LNCaP clone FGC (cell line): ENCODE results near the gene ABHD11.
"Not testable (repeated sequence)": the region's sequence is repeated elsewhere in the genome, so short reads cannot be mapped to it uniquely, and the experiment has no call there.

Experiments used
- DNase-seq: peaks from one replicate; pipeline ENCODE4 v3.0.0-alpha.2; 2011; ENCODE audit warnings: low read depth
- H3K4me3 ChIP-seq: 2 replicates; pipeline ENCODE4 v1.5.1; 2011; ENCODE audit warnings: mild to moderate bottlenecking, low read depth, low read length, control low read depth
- TF ChIP-seq, protein P1 (sequence below): IDR thresholded peaks from 2 replicates; pipeline ENCODE4 v1.5.1; 2012; ENCODE audit warnings: mild to moderate bottlenecking; ENCODE audit not compliant: control insufficient read depth, insufficient read depth; ENCODE audit errors: extremely low read depth

ABHD11 gene

GRCh38 chr7:73717991-73718405 lies 20.6 kb downstream of the ABHD11 start:
- no peak overlapping the region for H3K4me3 ChIP-seq

GRCh38 chr7:73717025-73717807 lies 21.4 kb downstream of the ABHD11 start:
- TF ChIP-seq, protein P1, sequence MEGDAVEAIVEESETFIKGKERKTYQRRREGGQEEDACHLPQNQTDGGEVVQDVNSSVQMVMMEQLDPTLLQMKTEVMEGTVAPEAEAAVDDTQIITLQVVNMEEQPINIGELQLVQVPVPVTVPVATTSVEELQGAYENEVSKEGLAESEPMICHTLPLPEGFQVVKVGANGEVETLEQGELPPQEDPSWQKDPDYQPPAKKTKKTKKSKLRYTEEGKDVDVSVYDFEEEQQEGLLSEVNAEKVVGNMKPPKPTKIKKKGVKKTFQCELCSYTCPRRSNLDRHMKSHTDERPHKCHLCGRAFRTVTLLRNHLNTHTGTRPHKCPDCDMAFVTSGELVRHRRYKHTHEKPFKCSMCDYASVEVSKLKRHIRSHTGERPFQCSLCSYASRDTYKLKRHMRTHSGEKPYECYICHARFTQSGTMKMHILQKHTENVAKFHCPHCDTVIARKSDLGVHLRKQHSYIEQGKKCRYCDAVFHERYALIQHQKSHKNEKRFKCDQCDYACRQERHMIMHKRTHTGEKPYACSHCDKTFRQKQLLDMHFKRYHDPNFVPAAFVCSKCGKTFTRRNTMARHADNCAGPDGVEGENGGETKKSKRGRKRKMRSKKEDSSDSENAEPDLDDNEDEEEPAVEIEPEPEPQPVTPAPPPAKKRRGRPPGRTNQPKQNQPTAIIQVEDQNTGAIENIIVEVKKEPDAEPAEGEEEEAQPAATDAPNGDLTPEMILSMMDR, result no peak
- DNase-seq, result no peak
- H3K4me3 ChIP-seq, result no peak overlapping the region

More at GRCh38 chr7:73717991-73718405, 20.6 kb downstream of the ABHD11 start:
- TF ChIP-seq, protein P1, result no peak
- DNase-seq, result no peak

DNA sequence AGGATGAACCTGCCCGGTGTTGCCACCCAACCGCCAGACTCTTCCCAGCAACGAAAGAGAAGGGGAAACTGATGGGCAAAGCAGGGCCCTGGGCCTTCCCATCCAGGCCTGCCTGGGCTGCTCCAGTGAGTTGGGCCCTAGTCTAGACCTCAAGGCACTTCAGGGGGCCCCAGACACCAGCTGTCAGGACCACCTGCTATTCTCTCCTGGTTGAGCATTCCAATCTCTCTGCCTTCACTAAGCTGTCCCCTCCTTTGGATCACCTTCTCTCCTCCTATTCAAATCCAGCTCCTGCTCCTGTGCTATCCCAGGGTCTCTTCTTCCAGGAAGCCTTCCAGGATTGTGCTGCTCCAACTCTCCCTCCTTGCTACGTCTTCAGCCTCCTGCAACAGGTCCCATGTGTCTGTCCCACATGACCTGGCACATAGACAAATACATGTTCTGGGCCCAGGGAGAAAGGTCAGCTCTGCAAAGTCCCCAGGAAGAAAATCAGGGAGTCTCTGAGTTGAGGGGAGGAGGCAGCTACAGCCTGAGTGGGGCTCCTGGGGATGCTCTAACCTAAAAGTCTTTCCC lies 22.2 kb downstream of the ABHD11 start:
- H3K4me3 ChIP-seq, result no peak overlapping the region
- no peak for DNase-seq
- TF ChIP-seq, protein P1, result no peak

- no peak overlapping the region for H3K4me3 ChIP-seq
- TF ChIP-seq, protein P1, result no peak
- peak; percentile 18 for DNase-seq
Measured at GRCh38 chr7:73715648-73716317, 22.8 kb downstream of the ABHD11 start.

GRCh38 chr7:73713319-73713718 lies 25.3 kb downstream of the ABHD11 start:
- DNase-seq, H3K4me3 ChIP-seq: not testable (repeated sequence)

DNA sequence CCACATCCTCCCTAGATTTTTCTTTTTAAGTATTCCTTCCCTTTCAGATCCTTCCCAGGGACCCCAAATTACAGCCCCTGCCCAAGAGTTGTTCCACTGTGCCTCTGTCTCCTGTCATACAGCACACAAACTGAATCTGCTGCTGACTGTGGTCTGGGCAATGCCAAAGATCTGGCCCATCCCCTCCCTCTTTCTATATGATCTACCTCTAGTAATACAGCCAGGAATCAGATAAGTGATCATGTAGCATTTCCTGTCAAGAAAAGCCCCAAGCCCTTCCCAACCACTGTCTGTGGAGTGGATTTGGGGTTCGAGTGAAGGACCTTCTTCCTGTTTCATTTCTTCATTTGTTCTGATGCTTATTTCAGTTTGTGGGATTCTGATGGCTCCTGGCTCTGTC lies 25.8 kb downstream of the ABHD11 start:
- TF ChIP-seq, protein P1, result no peak
- no peak for DNase-seq
- no peak overlapping the region for H3K4me3 ChIP-seq

GRCh38 chr7:73708961-73709549 lies 29.5 kb downstream of the ABHD11 start:
- DNase-seq, result no peak
- no peak overlapping the region for H3K4me3 ChIP-seq
- TF ChIP-seq, protein P1, result no peak
